Measurements from ENCODE around the gene SMG7. TPM values are rescaled to one million over a fixed set of nuclear protein-coding genes. Genes with fewer than 3 reads are reported as not detected.

The SMG7 gene
- total RNA-seq, 1 donor from 2014 or later = 26.4 TPM

GRCh38 chr1:183583466-183583865 is 111.2 kb downstream of the SMG7 start:
- TF ChIP-seq CTCF (IDR thresholded peaks at IDR 0.05) = no peak
- H3K4me1 ChIP-seq = peaks cover 8 to 16% of the 10 kb centered on the region in 2 donors
- intact Hi-C loops (cut with DNase I) = loop anchor here (5.0 kb wide), 1 partner anchor 39 kb away; no protein-coding TSS in a partner anchor
- no peaks in the 10 kb centered on the region for H3K36me3 ChIP-seq
- no peaks in the 10 kb centered on the region for H3K9me3 ChIP-seq
- DNase-seq (ENCODE audit: low spot score in 2 of 2) = peak in 1 of 2 donors; percentile 62
- H3K4me3 ChIP-seq = no peak overlapping the region
- no peak overlapping the region for H3K27ac ChIP-seq
- no peaks in the 10 kb centered on the region for H3K27me3 ChIP-seq

GRCh38 chr1:183584147-183584546 is 111.8 kb downstream of the SMG7 start:
- Histone ChIP-seq H3K9me3 (no peaks in the 10 kb centered on the region), H3K27me3 (no peaks in the 10 kb centered on the region), H3K4me3 (no peak overlapping the region), H3K27ac (peak overlapping the region in 1 of 2 donors; percentile 23), H3K36me3 (no peaks in the 10 kb centered on the region), H3K4me1 (peaks cover 4 to 10% of the 10 kb centered on the region in 2 donors)
- no peak for TF ChIP-seq CTCF (IDR thresholded peaks at IDR 0.05)
- intact Hi-C loops (cut with DNase I) = loop anchor here (5.0 kb wide), 1 partner anchor 38 kb away; no protein-coding TSS in a partner anchor
- DNase-seq (ENCODE audit: low spot score in 2 of 2) = peak in 1 of 2 donors; percentile 22

- intact Hi-C loops (cut with DNase I) = no loop called here
- no peak for TF ChIP-seq CTCF (IDR thresholded peaks at IDR 0.05)
- H3K4me1 ChIP-seq = peaks cover 4 to 10% of the 10 kb centered on the region in 2 donors
- peak in 1 of 2 donors; percentile 21 for DNase-seq (ENCODE audit: low spot score in 2 of 2)
- no peak overlapping the region for H3K4me3 ChIP-seq
- no peaks in the 10 kb centered on the region for H3K27me3 ChIP-seq
- H3K27ac ChIP-seq = no peak overlapping the region
- no peaks in the 10 kb centered on the region for H3K36me3 ChIP-seq
- H3K9me3 ChIP-seq = no peaks in the 10 kb centered on the region
These were observed 112.7 kb downstream of the SMG7 start for GRCh38 chr1:183585038-183585437.

- Histone ChIP-seq H3K27me3 (no peaks in the 10 kb centered on the region), H3K36me3 (no peaks in the 10 kb centered on the region), H3K27ac (no peak overlapping the region), H3K4me1 (peaks cover 4 to 9% of the 10 kb centered on the region in 2 donors), H3K9me3 (no peaks in the 10 kb centered on the region), H3K4me3 (no peak overlapping the region)
- peak in 1 of 2 donors; percentile 21 for DNase-seq (ENCODE audit: low spot score in 2 of 2)
- no peak for TF ChIP-seq CTCF (IDR thresholded peaks at IDR 0.05)
- intact Hi-C loops (cut with DNase I) = no loop called here
These were observed 114.2 kb downstream of the SMG7 start for GRCh38 chr1:183586455-183586854.

GRCh38 chr1:183586926-183587325 is 114.6 kb downstream of the SMG7 start:
- no peak for TF ChIP-seq CTCF (IDR thresholded peaks at IDR 0.05)
- Histone ChIP-seq H3K27me3 (no peaks in the 10 kb centered on the region), H3K4me1 (peaks cover 0 to 5% of the 10 kb centered on the region in 2 donors), H3K27ac (no peak overlapping the region), H3K36me3 (no peaks in the 10 kb centered on the region), H3K9me3 (no peaks in the 10 kb centered on the region), H3K4me3 (no peak overlapping the region)
- peak in 1 of 2 donors; percentile 12 for DNase-seq (ENCODE audit: low spot score in 2 of 2)
- intact Hi-C loops (cut with DNase I) = no loop called here

GRCh38 chr1:183588827-183589226 is 116.5 kb downstream of the SMG7 start:
- no peaks in the 10 kb centered on the region for H3K36me3 ChIP-seq
- peak in 1 of 2 donors; percentile 44 for DNase-seq (ENCODE audit: low spot score in 2 of 2)
- intact Hi-C loops (cut with DNase I) = no loop called here
- no peak overlapping the region for H3K4me3 ChIP-seq
- H3K27me3 ChIP-seq = no peaks in the 10 kb centered on the region
- no peak for TF ChIP-seq CTCF (IDR thresholded peaks at IDR 0.05)
- H3K27ac ChIP-seq = peak overlapping the region in 1 of 2 donors; percentile 17
- H3K9me3 ChIP-seq = no peaks in the 10 kb centered on the region
- H3K4me1 ChIP-seq = no peaks in the 10 kb centered on the region

All from ascending aorta (tissue), 2 donors.